ENCODE measurements around the gene DEGS2.

DEGS2 gene

DNA sequence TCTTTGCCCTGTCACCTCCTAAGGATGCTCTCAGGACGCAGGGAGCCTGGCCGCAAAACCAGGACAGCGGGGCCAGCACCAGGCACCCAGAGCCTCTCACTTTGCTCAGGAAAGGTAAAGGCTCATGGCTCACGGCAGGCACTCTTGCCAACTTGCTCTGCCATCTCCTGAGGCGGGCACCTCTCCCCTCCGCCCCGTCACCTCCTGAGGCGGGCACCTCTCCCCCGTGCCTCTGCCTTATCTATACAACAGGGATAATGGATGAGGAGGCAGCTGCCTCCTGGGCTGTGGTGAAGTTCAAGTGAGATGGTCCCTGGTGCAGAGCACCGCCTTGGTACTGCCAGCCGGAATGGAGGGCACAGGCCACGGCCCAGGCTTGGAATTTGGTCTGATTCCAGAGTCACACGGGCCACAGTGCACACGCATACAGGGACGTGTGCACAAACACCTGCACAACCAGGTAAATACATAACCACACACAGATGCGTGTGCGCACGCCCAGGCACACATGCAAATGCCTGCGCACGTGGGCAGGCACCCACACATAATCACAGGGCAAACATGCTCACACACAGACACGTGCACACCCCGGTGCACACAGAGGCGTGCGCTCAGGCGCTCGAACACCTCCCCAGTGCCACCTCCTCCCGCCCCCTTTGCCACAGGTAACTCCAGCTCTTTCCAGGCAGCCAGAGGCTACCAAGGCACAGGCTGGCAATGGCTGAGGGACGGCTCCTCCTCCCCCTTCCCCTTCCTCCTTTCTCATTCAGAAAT lies 11.6 kb downstream of the DEGS2 start:
- peak in 1 of 2 experiments; percentile 7 for DNase-seq

DNA sequence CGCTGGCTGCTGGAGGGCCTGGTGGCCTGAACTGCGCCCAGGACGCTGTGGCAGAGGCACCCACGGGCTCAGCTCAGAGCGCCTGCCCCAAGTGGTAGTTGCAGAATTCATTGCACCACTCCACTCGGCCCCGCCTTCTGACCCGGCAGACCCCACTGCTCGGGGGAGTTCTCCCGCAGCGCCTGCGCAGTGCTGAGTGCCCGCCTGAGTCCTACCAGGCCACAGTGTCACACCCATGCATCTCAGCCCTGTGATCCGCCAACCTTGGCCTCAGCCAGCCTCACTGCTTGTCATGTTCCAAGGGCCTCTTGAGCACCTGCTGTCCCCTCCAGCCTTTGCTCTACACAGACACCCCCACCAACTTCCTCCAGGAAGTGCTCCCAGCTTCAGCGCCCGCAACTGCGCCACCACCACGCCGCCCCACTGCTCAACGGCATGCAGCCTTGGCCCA lies 12.2 kb downstream of the DEGS2 start:
- DNase-seq: peak; percentile 44 to 55

DNA sequence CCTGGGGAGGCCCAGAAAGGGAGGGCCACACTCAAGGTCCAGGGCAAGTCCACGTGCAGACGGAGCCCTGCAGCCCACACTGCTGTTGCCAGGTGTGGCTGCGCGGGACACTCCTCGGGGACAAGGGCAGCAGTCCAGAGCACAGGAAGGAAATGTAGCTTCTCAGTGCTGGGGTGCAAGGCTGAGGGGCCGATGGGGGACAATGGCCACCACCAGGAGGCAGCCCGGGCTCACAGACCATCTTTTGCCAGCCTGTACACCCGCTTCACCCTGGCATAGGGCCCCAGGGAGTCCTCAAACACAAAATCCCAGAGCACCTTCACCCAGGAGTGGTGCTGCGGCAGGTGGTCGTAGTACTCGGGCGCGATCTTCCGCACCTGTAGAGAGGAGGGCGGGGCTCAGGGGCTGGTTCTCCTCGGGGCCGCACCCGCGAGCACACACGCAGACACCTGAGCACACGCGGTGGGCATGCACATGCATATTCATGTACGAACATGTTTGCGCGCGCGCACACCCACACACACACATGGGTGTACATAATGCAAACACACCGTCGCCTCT lies 12.8 kb downstream of the DEGS2 start:
- peak in 1 of 2 experiments; percentile 13 for DNase-seq

DNA sequence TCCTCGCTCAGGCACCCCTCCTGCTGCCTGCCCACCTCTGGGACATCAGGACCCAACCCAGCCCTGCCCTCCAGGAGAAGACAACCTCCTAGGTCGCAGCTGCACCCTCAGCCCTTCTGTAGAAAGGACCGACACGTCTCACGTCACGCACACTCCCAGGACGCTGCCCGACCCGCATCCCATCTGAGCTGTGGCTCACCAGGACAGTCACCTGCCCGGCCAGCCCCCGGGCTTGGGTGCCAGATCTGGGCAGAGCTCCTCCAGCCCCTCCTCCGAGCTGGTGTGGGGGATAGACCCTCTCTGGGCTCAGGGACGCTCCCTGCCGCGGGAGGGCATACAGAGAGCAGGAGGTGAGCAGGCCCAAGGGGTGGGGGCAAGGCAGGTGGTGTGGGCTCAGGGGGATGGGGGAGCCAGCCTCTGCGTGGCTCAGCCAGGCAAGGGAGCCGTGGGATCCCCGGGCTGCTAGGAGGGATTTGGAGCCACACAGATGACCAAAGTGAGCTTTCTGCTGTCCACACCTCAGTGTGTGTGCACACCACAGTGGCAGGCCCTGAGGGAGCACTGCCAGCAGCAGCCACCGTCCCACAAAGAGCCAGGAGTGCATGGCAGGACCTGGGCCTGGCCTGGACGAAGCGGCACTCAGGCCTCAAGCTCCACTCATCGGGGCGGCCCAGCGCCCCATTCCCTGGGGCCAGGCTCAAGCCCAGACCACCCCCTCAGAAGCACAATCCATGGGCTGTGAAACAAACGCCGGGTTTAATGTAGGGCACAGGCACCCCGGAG lies 13.6 kb downstream of the DEGS2 start:
- no peak for DNase-seq

DNA sequence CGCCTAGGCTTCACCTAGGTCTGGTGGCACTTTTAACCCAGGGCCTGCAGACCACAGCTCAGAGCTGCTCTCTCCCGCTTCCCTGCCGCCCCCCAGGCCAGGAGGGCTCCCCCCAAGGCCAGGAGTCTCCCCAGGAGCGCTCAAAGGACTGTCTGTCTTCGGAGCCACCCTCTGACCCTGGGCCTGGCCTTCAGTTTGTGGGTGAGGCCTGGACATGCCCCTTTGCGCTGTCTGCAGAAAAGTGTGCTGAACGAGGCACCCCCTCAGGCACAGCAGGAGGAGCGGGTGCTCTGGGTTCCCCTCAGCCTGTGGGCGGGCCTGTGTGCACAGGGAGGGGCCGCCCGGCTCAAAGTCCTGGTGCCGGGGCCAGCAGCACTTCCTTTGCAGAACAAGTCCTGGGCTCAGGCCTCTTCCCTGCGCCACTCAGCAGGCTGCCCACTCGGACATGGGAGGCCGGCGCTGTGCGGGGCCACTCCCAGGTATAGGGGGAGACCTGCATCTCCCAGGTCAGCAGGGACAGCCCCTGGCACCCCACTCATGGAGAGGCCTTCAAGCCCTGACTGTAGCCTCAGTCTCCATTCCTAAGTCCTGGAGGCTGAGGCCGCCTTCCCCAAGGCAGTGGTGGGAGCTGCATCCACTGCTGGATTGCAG lies 14.3 kb downstream of the DEGS2 start:
- DNase-seq: no peak

DNA sequence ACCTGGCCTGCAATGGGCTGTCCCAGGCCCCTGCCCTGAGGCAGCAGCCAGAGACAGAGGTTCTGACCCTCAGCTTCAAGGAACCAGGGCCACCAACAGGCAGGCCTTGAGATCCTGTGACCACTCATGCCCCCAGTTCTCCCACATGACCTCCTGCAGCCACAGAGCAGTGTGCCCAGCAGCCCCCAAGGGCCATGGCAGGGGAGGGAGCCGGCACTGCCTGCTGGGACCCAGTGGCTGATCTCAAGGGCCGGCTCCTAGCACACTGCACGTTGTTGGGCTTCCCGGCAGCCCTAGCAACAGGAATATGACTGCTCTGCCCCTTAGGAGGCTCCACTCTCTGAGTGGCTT lies 14.8 kb downstream of the DEGS2 start:
- no peak for DNase-seq

DNA sequence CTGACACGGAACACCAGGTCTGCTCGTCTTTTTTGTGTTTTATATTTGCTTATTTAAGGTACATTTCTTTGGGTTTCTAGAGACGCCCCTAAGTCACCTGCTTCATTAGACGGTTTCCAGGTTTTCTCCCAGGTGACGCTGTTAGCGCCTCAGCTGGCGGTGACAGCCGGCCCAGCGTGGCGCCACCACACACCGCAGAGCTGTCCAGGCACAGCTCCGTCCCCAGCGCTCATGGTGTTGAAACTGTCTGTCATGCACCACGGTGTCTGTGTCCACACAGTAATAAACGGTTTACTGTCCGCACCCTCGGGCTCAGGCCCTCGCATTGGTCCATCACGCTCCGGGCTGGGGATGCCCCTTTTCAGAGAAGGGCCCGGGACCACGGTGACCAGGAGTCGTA lies 15.5 kb downstream of the DEGS2 start:
- DNase-seq: no peak

DNA sequence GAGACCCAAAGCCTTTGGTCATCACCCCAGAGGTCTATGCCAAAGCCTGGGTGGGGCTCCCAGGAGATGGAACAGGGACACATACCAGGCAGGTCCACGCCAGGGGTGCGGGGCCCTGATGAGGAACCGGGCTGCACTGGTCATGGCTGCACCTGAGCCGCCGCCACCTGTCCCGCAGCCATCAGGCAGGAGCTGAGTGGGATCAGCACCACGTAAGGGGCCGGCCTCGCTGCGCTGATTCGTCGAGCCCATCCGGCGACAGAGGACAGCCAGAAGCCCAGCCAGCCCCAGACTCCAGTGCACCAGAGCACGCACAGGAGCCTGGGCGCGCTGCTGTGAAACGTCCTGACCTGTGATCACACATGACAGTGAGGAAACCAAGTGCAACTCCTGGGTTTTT lies 15.9 kb downstream of the DEGS2 start:
- no peak for DNase-seq

DNA sequence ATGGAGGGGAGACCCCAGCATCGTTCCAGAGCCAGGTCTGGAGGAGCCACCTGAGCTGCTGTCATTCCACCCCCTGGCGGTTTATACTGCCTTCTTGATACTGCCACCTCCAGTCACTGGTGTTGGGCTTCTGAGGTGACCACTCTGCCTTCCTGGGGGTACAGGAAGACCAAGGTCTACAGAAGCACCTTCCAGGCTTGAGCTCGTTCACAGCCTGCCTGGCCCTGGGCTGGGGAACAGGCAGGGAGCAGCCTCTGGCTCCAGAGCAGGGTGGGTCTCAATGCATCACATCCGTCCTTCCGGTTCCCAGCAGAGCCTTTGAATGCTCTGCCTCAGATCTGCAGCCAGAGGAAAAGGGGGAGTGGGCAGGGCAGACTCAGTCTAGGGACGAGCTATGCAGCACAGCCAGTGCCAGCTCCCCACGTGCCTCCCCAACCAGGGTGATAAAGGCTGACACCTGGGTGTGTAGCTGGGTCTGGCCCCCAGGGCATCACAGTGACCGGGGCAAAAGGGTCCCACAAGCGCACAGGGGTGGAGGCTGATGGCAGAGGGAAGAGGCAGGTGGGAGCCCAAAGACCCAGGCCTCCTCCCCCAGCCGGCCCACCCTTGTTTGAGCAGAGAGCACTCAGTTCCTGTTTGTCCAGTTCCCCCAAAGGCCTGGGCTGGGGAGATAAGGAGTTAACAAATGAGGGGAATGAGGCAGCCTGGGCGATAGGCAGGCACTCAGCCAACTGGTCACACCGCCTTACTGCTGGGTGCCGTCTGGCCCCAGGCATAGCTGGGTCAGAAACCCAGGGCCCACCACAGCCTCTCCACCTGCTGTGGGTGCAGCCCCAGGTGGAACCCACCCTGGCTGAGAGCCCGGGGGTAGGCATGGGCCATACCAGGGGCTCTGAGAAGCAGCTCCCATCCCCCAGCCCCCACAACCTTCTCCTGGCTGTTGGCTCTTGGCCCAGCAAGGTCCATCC lies 17.1 kb downstream of the DEGS2 start:
- DNase-seq: no peak

DNA sequence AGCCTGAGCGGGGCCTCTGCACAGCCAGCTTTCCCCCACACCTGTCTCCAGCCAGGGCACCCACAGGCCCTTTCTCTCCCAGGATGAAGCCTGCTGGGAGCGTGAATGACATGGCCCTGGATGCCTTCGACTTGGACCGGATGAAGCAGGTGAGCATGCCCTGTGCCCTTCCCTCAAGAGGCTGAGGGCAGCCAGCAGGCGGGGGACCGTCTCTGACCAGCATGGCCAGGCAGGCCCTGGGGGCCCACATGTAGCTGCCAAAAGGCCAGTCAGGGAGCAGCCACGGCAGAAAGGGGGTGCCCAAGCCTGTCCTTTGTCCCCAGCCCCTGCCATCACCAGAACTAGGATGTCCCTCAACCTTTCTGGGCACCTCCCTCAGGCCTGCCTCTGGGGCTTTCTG lies 18.3 kb downstream of the DEGS2 start:
- no peak for DNase-seq

DNA sequence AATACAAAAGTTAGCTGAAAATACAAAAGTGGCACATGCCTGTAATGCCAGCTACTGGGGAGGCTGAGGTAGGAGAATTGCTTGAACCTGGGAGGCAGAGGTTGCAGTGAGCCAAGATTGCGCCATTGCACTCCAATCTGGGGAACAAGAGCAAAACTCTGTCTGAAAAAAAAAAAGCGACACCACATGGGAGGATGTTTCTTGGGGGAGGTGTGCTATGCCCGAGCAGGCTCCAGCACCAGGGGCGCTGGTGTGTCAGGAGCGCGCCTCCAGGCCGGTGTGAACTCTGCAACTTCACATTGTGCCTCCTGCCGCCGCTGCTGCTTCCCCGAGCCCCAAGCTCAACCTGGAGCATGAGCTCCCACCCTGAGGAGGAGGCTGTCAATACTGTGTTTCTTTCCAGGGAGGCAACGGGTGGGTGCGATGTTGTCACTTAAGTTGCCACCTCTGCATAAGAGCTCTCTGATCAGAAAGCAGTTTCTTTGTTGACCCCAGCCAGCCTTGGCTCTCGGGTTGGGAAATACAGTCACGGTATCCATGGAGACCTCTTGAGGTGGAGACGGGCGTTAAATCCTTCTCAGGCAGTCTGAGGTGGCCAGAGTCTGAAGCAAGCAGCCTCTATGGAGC lies 18.9 kb downstream of the DEGS2 start:
- DNase-seq: no peak

DNA sequence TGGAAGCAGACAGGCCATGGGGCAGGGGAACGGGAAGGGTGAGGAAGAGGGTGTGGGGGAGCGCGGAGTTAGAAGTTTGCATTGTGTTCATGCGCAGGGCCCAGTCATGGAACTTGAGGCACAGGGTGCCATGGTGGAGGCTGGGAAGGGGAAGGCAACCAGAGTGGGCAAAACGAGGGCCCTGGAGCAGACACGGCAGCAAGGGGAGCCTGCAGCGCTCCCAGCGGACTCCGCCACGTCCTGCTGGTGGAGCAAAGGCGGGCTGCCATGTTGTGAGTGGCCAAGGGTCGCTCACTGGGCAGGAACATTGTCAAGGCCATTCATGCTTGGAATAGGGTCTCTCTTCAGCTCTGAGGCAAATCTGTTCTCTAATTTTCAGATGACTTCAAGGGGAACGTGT lies 20.5 kb downstream of the DEGS2 start:
- no peak for DNase-seq

DNA sequence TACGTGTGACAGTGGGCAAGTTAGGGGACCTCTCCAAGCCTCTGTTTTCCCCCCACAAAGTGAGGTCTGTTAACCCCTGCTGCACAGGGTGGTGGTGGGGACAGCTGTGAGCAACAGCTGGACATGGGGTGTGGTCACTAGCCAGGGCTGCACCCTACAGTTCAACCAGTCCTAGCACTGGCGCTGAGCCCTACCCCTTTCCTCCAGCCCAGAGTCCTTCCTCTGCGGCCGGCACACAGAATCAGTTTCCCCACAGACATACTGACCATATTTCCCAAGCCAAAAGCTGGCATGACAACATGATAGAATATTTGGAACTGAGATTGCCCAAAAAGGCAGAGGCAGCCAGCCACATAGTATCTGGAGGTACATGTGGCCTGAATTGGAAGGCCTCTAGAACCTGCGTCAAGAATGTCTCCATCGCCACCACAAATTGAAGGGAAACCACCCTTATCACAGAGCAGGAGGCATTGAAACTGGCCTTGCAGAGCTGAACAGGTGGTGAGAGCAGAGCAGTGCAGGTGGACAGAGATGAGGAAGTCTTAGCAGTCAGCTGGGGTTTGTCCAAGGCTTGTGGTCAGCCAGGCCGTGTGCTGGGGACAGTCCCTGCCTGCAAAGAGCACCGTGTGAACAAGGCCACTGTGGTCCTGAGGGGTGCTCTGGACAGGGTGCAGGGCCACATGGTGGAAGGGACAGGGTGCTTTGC lies 21.2 kb downstream of the DEGS2 start:
- DNase-seq: no peak

DNA sequence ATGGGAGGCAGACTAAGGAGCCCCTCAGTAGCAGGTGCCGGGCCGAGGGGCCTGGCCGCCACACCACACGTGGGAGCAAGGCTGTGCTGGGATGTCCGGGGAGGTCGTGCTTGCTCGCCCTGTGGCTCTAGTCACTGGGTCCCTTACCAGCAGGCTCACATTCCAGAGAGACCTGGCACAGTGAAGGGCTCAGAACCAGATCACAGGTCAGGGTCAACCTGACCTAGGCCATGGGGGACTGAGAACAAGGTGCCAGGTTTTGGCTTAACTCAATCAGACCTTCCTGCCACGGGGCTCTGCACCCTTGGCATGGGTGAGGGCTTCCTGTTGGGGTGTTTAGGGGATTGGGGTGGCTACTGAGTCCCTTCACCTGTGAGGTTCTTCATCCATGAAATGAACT lies 22.3 kb downstream of the DEGS2 start:
- DNase-seq: no peak

DNA sequence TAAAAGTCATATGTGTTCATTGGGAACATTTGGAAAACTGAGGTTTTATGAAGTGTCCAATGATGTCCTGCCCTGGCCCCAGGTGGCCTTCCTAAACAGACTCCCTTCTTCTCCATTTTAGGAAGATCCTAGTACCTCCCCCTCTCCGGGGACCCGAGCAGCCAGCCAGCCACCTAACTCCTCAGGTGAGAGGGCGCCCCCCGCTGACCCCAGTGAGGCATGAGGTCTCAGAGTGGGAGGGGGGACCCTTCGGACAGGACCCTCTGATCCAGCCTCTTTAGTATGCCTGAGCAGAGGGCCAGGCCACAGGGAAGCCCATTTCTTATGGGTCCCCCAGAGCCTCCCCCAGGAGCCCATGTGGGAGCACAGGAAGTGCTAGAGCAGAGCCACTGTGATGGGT lies 23.7 kb downstream of the DEGS2 start:
- no peak for DNase-seq

DNA sequence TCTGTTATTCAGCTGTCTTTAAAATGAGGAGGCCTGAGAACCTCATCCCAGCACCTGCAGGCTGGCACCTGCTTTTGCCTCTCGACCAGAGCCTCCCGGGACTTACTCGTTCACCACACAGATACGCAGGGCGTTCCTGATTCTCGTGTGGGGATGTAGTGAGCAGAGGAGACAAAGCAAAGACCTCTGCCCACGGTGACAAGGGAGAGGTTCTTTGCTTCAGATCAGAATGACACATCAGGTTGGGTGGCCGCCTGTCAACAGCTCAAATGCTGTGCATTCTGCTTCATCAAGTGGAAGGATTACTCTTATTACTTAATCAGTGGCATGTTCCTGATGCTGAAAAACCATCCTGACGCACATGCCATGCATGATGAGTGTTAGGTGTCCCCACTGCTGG lies 24.4 kb downstream of the DEGS2 start:
- no peak for DNase-seq

DNA sequence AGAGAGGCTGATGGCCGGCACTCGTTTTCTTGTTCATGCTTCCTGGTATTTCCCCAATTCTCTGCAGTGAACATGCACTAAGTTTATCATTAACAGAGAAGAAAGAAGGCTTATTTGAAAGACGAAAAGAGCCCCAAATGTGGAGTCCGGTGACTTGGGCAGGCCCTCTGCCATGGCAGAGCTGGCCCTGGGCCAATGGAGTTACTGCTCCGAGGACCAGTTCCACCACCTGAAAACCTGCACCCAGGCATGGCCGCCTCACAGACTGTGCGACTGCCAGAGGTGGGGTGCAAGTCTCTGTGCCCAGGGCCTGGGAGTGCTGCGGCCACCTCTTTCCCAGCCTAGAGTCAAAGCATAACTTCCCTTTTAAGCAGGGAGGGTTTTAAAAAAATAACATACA lies 24.9 kb downstream of the DEGS2 start:
- DNase-seq: no peak

DNA sequence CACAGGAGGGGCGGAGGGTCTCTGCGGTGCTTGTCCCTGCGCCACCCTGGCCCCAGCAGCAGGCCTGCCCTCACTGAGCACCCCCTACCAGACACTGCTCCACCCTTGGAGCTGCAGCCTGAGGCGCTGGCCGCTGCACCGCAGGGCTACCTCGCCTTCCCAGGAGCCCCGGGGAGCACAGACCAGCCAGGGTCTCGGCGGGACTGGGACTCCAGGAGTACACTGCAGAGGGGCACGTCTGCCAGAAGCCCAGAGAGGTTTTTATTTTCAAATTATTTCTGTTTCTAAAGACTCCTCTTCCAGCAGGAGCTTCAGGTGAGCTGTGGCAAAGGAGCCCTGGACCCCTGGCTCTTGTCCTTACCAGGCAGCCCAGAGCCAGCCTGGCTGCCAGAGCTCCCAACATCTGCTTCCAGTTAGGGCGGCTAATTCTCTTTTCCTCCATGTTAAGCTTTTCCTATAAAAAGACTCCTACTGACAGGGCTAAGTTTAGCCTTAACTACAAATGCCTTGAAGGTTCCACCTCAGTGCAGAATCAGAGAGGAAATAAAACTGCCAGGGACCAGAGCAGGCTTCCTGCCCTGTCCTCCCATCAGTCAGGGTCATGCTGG lies 26.4 kb downstream of the DEGS2 start:
- no peak for DNase-seq

DNA sequence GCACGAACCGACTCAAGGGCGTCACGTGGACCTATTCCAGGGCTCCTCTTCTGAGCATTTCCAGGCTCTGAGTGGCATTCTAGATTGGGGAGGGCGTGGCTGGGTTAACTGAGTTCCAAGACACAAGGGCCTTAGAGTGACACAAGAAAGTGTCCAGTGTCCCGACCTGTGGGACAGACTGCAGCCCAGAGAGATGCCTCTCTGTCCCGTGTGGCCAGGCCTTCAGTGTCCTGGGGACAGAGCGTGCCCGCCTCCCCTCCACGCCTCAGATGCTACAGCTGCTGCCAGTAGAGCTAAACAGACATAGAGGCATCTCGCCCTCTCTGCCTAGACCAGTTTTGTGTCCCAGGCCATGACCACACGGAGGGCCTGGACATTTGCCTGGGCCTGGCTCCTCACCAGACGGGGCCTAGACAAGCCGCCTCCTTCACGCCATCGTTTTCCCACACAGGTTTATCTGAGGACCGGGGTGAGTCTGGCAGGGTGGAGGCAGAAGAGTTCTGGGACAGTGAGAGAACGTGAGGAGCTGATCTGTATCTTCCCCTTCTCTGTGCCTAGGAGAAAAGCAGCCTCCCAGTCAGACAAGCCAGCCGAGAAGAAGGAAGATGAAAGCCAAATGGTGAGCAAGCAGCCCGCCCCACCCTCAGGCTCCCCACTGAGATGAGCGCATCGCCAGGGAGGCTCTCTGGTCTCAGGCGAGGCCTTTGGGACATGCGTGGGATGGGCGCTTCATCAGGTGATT lies 27.1 kb downstream of the DEGS2 start:
- DNase-seq: no peak

DNA sequence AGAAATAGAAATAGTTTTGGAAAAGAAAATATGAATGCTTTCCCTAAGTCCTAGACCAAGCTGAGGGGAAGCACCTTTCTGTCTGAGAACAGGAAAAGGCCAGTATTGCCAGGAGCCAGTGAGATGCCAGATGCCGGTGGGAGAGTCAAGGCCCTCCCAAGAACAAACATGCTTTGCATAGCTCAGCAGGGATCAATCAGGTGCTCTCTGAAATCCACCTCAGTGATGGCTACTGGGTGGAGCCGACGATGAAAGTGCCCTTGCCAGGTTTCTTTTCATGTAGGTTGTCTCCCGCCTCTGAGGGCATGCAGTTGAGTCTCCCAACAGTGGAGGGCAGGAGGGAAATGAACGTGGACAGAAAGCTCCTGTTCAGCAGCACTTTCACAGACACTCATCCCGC lies 28.3 kb downstream of the DEGS2 start:
- DNase-seq: no peak
